Hindlimb muscle (tissue), 1 donor: Measurements from ENCODE around the gene ATF3. TPM values are rescaled to one million over a fixed set of nuclear protein-coding genes. Genes with fewer than 3 reads are reported as not detected.
A peak's percentile ranks its signal among the peaks of the same experiment; 100 is the strongest.

ENCODE experiments used
- DNase-seq: peaks from one replicate; pipeline ENCODE4 v3.0.0-alpha.2; 2013
- polyA plus RNA-seq: library from polyadenylated mRNA; unstranded; fragments of 120-200 nt; gene quantifications from one replicate; pipeline ENCODE4 v1.2.1, GENCODE V29; 2013; ENCODE audit not compliant: insufficient read length

Gene ATF3
- polyA plus RNA-seq, 1 donor: 28.8 TPM

DNA sequence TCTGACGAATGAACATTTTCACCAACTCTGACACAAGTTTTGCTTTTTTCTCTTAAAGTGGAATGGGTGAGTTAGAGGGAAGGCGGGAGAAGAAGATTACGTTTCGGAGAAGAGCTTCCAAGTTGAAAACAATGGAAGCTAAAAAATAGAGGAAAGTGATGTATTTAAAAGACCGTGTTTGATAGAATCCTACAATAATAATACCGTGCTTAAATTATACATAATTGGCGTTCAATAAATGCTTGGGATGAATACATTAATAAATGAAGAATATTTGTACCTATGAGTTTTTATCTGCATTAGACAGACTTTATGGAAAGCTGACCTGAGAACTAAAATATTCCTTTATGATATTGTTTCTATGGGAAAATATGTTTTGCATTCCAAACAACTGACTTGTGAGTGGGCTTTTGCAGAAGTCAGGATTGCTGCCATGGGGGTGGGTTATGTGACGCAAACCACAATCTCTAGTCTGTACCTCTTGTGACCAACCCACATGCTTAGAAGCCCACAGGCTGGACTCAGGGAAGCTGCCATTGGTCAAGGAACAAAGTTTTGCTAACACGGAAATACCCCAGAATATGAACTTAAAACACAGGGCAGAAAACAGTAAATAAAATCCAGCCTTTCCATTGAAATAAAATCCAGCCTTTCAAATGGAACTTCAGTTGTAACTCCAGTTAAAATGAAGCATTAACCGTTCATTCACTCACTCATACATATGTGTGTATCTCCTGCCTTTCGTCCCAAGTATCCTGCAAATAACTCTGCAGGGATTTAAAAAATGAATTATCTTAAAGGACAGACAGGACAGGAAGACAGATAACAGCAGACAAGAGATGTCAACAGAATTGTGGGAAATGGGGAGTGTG lies 21.3 kb upstream of the ATF3 start:
- no peak for DNase-seq

GRCh38 chr1:212587888-212588510 lies 20.6 kb upstream of the ATF3 start:
- no peak for DNase-seq

- DNase-seq: no peak
Measured at GRCh38 chr1:212589446-212589845, 19.1 kb upstream of the ATF3 start.

- no peak for DNase-seq
Measured at GRCh38 chr1:212591922-212592321, 16.6 kb upstream of the ATF3 start.

DNA sequence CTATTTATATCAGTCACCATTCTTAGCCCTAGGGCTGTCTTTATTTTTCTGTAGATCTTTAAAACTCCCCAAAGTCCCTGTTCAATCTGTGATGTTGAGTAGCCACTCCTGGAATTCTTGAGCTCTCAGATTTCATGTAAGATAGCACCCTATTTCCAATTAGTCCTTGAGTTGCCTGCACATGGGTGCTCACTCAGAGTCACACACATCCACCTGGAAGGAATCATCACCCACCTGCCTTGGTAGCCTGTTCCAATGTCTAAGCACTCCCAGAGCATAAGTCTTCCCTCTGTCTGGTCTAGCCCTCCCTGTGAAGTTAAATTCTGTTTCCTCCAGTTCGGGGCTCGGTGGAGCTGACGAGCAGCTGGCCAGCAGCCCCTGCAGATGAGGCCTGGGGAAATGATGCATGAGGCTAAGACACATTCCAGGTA lies 14.7 kb upstream of the ATF3 start:
- DNase-seq: no peak

- DNase-seq: no peak
Measured at GRCh38 chr1:212594640-212595039, 13.9 kb upstream of the ATF3 start.

DNA sequence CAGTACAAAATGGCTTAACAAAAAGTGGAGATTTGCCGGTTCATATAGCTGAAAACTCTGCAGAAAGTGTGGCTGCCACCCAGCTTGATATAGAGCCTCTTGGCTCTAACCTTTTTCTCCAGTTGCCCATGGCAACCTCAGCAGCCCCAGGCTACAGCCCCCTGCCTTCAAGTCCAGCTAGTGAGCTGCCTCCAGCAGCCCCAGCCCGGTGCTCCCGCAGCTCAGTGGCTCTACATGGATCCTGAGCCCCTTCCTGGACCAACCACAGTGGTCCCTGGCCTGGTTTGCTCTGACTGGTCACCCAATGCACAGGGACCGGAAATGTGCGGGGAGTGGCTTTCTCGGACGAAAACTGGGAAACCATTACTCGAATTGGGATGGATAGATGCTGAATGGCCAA lies 13.3 kb upstream of the ATF3 start:
- no peak for DNase-seq

DNA sequence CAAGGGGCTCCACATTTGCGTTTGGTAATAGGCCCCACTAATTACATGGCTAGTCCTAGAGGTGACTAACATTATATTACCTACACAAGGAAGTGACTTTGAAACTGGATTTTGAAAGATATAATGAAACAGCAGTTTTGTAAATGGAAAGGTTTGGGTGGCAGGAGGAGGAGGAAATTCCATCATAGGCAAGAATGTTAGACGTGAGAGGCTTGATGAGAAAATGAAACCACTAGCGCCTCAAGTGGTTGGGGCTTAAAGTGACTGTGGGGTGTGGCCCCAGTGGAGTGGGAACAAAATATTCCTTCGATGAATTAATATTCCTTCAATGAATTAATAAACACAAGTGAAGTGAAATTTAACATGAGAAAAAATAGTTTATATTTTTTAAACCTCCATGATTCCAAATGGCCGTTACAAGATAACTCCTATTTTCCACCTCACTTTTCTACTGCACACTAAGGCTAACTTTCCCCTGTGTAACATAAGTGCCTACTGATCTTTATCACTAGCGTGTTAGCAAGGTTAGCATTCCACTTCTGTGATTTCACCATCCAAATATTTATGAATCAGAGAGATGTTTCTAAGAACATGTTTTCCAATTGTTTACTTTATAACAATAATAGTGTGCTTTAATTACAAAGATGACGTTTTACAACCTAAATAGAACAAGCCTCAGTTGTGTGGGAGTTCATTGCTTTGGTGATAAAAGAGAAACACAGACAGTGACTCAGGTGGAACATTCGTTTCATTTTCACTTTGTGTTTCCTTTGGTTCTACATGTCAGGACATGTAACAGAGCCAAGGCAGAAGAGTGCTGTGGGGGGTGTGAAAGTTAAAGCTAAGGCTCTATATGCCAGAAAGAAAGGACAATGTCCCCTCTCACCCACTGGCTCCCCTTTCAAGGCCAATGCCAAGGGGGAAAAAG lies 12.5 kb upstream of the ATF3 start:
- DNase-seq: no peak

GRCh38 chr1:212596798-212597197 lies 11.8 kb upstream of the ATF3 start:
- no peak for DNase-seq

DNA sequence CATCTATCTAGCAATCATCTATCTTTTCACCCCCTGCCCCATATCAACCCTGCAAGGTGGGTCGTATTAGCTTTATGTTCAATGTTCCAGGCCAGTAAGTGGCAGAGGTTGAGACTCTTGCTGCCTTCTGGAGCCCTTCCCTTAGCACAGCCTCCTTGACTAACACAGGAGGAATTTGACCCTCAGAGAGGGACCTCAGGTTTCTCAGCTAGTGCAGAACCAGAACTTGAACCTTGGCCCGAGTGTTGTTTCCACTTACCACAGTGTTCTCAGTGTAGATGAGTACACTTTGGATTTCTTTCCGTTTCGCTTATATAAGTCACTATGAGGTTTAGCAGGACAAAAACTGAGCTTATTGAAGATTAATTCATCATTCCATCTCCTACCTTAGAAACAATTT lies 11.1 kb upstream of the ATF3 start:
- no peak for DNase-seq

- no peak for DNase-seq
Measured at GRCh38 chr1:212600071-212600915, 8.3 kb upstream of the ATF3 start.

DNA sequence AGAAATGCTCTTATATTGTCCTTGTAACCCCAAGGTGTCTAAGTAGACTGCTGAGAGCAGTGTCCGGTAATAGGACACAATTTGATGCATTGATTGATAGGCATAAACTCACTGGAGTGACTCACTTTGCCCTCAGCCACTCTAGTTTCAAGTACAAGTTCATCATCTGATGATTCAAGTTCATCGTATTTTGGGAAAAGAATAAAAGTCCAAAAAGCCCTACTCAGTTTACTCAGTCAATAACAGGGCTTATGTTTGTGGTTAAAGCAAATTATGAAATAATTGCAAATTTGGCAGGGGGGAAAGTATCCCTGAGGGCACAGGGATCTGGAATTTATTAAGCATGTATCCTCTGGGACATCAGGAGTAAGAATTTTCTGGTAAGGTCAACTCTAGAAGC lies 7.6 kb upstream of the ATF3 start:
- no peak for DNase-seq

GRCh38 chr1:212601524-212601923 lies 7.0 kb upstream of the ATF3 start:
- no peak for DNase-seq

GRCh38 chr1:212605441-212606394 lies 2.8 kb upstream of the ATF3 start:
- no peak for DNase-seq

DNA sequence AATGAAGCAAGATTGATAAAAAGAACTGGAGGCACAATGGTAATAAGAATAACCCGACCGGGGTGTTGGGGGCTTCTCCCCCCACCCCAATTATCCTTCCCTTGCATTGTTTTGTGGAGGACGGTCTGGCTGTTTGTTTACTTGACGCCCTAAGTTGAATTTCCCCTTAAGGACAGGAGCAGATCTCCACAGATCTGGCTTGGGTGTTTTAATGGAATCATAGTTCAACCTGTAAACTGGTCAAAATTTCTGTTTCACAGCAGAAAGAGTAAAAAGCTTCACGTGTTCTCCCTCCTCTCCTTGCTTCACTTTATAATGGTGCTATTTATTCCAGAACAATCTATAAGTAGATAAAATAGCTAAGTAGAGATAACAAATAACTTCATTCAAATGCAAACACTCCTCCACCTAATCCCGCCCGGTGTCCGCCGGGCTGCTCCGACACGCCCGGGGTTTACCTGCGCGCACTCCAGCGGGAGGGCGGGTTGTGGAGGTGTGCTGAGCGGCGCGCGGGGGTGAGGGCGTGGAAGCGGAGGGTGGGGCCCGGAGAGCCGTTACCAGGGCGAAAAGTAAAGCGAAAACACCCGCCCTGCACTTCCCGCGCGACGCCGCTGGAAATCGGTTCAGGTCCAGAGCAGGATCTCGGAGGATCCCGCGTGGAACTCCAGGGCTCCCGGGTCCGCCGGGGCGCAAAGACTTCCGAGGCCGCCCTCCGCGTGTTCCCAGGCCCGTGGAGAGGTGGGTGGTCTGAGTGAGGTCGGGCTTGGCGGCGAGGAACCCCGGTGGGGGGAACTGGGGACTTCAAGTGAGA lies 2.0 kb upstream of the ATF3 start:
- no peak for DNase-seq

GRCh38 chr1:212607206-212607912 lies 1.2 kb upstream of the ATF3 start:
- DNase-seq: peak; percentile 32

GRCh38 chr1:212607913-212608391 lies 609 bp upstream of the ATF3 start:
- no peak for DNase-seq

DNA sequence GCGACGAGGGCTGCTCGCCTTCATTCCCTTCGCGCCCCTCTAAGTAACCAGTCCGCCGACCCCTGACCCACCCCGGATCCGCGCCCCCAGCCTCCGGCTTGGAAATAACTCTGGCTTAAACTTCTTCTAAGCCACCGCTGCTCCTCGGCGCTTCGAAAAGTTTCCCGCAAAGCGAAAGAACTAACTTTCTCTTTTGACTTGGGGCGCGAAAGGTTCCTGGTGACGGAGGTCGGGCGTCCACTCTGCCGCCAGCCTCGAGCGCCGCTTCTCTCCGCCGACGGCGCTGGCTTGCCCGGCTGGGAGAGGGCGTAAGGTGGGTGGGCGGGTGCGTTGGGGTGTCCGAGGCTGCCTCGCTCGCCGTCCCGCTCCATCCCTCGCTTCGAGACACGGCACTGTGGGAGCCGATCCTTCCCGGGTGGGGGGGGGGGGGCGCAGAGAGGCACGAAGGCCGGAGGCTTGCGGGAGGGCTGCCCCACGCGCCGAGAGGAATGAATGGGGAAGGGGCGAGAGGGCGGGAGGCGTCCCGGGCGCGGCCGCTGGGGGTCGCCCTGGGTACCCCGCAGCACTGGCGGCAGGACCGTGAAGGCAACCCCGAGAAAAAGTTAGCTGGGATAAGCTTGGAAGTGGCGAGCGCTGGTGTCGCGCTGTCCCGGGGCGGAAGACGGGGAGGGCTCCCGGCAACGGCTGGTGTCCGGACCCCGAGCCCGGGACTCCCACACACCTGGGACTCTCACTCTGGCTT lies 569 bp downstream of the ATF3 start:
- peak; percentile 62 for DNase-seq
